WTC11 (cell line): ENCODE results near the gene DHDDS. TPM values are rescaled to one million over a fixed set of nuclear protein-coding genes. Genes with fewer than 3 reads are reported as not detected.

Experiments used
- ATF1 ChIP-seq: sonication (generic); formaldehyde crosslinking; IDR thresholded peaks from 2 replicates; pipeline ENCODE4 v1.8.1; 2023; ENCODE audit warnings: mild to moderate bottlenecking, moderate library complexity, missing genetic modification reagents
- E2F1 ChIP-seq: sonication (generic); formaldehyde crosslinking; IDR thresholded peaks from 2 replicates; pipeline ENCODE4 v1.8.0; 2022; ENCODE audit warnings: mild to moderate bottlenecking, missing genetic modification reagents
- FOXK1 ChIP-seq: sonication (generic); formaldehyde crosslinking; IDR thresholded peaks from 2 replicates; pipeline ENCODE4 v1.8.0; 2022; ENCODE audit warnings: mild to moderate bottlenecking, moderate library complexity, missing genetic modification reagents
- FOXP1 ChIP-seq: sonication (generic); formaldehyde crosslinking; IDR thresholded peaks from 2 replicates; pipeline ENCODE4 v1.8.0; 2022; ENCODE audit warnings: missing genetic modification reagents, mild to moderate bottlenecking, moderate library complexity, borderline replicate concordance
- GABPB1 ChIP-seq: sonication (generic); formaldehyde crosslinking; IDR thresholded peaks from 2 replicates; pipeline ENCODE4 v1.8.1; 2023; ENCODE audit warnings: mild to moderate bottlenecking, missing genetic modification reagents
- HMGA2 ChIP-seq: fragments of 250-450 bp; sonication (Bioruptor Pico); IDR thresholded peaks from 2 replicates; pipeline ENCODE4 v1.4.0; 2021; ENCODE audit warnings: mild to moderate bottlenecking, moderate library complexity
- NR2C2 ChIP-seq: sonication (generic); formaldehyde crosslinking; IDR thresholded peaks from 2 replicates; pipeline ENCODE4 v1.8.0; 2022; ENCODE audit warnings: mild to moderate bottlenecking, missing genetic modification reagents
- PRDM15 ChIP-seq: sonication (generic); formaldehyde crosslinking; IDR thresholded peaks from 2 replicates; pipeline ENCODE4 v1.8.0; 2022; ENCODE audit warnings: missing genetic modification reagents
- PREB ChIP-seq: sonication (generic); formaldehyde crosslinking; IDR thresholded peaks from 2 replicates; pipeline ENCODE4 v1.8.1; 2022; ENCODE audit warnings: mild to moderate bottlenecking, missing genetic modification reagents, moderate library complexity, borderline replicate concordance
- RELA ChIP-seq: sonication (generic); formaldehyde crosslinking; IDR thresholded peaks from 2 replicates; pipeline ENCODE4 v1.8.1; 2022; ENCODE audit warnings: missing genetic modification reagents, mild to moderate bottlenecking, borderline replicate concordance
- SMAD4 ChIP-seq: sonication (generic); formaldehyde crosslinking; IDR thresholded peaks from 2 replicates; pipeline ENCODE4 v1.8.0; 2022; ENCODE audit warnings: mild to moderate bottlenecking, missing genetic modification reagents
- SOX15 ChIP-seq: fragments of 250-450 bp; sonication (Bioruptor Pico); IDR thresholded peaks from 2 replicates; pipeline ENCODE4 v1.9.0; 2021; ENCODE audit warnings: mild to moderate bottlenecking
- STAT6 ChIP-seq: sonication (generic); formaldehyde crosslinking; conservative IDR thresholded peaks from 2 replicates; pipeline ENCODE4 v1.8.1; 2023; ENCODE audit warnings: mild to moderate bottlenecking, low read depth, missing genetic modification reagents, moderate library complexity
- ZNF263 ChIP-seq: sonication (generic); formaldehyde crosslinking; IDR thresholded peaks from 2 replicates; pipeline ENCODE4 v1.8.1; 2022; ENCODE audit warnings: low read depth, mild to moderate bottlenecking, moderate library complexity, missing genetic modification reagents
- ZNF396 ChIP-seq: fragments of 250-450 bp; sonication (Bioruptor Pico); IDR thresholded peaks from 2 replicates; pipeline ENCODE4 v1.8.0; 2021; ENCODE audit warnings: mild to moderate bottlenecking, moderate library complexity, borderline replicate concordance
- ZNF423 ChIP-seq: fragments of 250-450 bp; sonication (Bioruptor Pico); IDR thresholded peaks from 2 replicates; pipeline ENCODE4 v2.1.2; 2022; ENCODE audit warnings: mild to moderate bottlenecking, moderate library complexity
- total RNA-seq: library from RNA; stranded (reverse); gene quantifications from 3 replicates; pipeline ENCODE4 v1.2.3, GENCODE V29; 2021
- TF ChIP-seq, protein P1 (sequence below): fragments of 250-450 bp; sonication (Bioruptor Pico); IDR thresholded peaks from 2 replicates; pipeline ENCODE4 v1.9.0; 2021; ENCODE audit warnings: moderate library complexity, mild to moderate bottlenecking, inconsistent platforms, borderline replicate concordance
- TF ChIP-seq, protein P2 (sequence below): sonication (generic); formaldehyde crosslinking; IDR thresholded peaks from 2 replicates; pipeline ENCODE4 v1.8.1; 2022; ENCODE audit warnings: mild to moderate bottlenecking, moderate library complexity, missing genetic modification reagents
- TF ChIP-seq, protein P3 (sequence below): sonication (generic); formaldehyde crosslinking; IDR thresholded peaks from 2 replicates; pipeline ENCODE4 v1.8.0; 2022; ENCODE audit warnings: mild to moderate bottlenecking, missing genetic modification reagents
- TF ChIP-seq, protein P4 (sequence below): sonication (generic); formaldehyde crosslinking; IDR thresholded peaks from 2 replicates; pipeline ENCODE4 v1.8.0; 2023; ENCODE audit warnings: missing genetic modification reagents, mild to moderate bottlenecking, borderline replicate concordance
- TF ChIP-seq, protein P5 (sequence below): sonication (generic); formaldehyde crosslinking; IDR thresholded peaks from 2 replicates; pipeline ENCODE4 v1.8.1; 2023; ENCODE audit warnings: mild to moderate bottlenecking, missing genetic modification reagents

The DHDDS gene
- total RNA-seq, 1 experiment from 2014 or later = 55.4 TPM

DNA sequence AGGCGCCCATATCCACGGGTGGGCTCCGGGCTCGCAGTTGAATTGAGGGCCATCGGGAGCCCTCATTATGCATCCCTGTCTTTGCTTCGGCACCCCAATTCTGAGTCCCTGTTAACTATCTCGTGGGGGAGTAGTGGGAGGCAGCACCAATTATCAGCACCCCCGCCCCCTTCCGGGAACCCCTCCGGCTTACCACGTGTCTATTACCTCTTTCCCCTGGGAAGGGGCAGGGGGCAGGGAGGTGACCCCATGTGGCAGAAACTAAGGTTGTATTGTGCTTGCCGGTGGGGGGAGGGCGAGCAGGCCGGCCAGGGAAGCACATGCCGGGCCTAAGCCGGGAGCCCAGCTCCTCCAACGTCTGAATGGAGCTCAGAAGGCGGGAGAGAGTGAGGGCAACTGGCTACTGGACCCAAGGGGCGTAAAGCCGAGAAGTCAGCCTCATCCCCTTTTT lies 20.5 kb upstream of the DHDDS start (continued):
- TF ChIP-seq STAT6 (CRISPR knock-in tag) (no peak), PRDM15 (CRISPR knock-in tag) (no peak), GABPB1 (CRISPR knock-in tag) (no peak), ZNF263 (CRISPR knock-in tag) (no peak), E2F1 (CRISPR knock-in tag) (no peak), FOXK1 (peak; percentile 81), SOX15 (no peak), HMGA2 (CRISPR knock-in tag) (no peak), ZNF396 (CRISPR knock-in tag) (no peak), NR2C2 (CRISPR knock-in tag) (no peak), ZNF423 (CRISPR knock-in tag) (no peak), RELA (no peak), ATF1 (CRISPR knock-in tag) (no peak), SMAD4 (CRISPR knock-in tag) (0 out of 2 replicates have a peak, but pooled peaks have one; percentile 8), PREB (CRISPR knock-in tag) (no peak), FOXP1 (CRISPR knock-in tag) (no peak)
- TF ChIP-seq, protein P1, sequence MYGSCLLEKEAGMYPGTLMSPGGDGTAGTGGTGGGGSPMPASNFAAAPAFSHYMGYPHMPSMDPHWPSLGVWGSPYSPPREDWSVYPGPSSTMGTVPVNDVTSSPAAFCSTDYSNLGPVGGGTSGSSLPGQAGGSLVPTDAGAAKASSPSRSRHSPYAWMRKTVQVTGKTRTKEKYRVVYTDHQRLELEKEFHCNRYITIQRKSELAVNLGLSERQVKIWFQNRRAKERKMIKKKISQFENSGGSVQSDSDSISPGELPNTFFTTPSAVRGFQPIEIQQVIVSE (CRISPR knock-in tag) = no peak
- TF ChIP-seq, protein P2, sequence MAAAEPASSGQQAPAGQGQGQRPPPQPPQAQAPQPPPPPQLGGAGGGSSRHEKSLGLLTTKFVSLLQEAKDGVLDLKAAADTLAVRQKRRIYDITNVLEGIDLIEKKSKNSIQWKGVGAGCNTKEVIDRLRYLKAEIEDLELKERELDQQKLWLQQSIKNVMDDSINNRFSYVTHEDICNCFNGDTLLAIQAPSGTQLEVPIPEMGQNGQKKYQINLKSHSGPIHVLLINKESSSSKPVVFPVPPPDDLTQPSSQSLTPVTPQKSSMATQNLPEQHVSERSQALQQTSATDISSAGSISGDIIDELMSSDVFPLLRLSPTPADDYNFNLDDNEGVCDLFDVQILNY = 0 out of 2 replicates have a peak, but pooled peaks have one; percentile 24
- TF ChIP-seq, protein P3, sequence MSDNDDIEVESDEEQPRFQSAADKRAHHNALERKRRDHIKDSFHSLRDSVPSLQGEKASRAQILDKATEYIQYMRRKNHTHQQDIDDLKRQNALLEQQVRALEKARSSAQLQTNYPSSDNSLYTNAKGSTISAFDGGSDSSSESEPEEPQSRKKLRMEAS (CRISPR knock-in tag) = peak; percentile 89
- TF ChIP-seq, protein P4, sequence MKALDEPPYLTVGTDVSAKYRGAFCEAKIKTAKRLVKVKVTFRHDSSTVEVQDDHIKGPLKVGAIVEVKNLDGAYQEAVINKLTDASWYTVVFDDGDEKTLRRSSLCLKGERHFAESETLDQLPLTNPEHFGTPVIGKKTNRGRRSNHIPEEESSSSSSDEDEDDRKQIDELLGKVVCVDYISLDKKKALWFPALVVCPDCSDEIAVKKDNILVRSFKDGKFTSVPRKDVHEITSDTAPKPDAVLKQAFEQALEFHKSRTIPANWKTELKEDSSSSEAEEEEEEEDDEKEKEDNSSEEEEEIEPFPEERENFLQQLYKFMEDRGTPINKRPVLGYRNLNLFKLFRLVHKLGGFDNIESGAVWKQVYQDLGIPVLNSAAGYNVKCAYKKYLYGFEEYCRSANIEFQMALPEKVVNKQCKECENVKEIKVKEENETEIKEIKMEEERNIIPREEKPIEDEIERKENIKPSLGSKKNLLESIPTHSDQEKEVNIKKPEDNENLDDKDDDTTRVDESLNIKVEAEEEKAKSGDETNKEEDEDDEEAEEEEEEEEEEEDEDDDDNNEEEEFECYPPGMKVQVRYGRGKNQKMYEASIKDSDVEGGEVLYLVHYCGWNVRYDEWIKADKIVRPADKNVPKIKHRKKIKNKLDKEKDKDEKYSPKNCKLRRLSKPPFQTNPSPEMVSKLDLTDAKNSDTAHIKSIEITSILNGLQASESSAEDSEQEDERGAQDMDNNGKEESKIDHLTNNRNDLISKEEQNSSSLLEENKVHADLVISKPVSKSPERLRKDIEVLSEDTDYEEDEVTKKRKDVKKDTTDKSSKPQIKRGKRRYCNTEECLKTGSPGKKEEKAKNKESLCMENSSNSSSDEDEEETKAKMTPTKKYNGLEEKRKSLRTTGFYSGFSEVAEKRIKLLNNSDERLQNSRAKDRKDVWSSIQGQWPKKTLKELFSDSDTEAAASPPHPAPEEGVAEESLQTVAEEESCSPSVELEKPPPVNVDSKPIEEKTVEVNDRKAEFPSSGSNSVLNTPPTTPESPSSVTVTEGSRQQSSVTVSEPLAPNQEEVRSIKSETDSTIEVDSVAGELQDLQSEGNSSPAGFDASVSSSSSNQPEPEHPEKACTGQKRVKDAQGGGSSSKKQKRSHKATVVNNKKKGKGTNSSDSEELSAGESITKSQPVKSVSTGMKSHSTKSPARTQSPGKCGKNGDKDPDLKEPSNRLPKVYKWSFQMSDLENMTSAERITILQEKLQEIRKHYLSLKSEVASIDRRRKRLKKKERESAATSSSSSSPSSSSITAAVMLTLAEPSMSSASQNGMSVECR (CRISPR knock-in tag) = peak; percentile 60; the same call in 1 of the 2 replicates
- TF ChIP-seq, protein P5, sequence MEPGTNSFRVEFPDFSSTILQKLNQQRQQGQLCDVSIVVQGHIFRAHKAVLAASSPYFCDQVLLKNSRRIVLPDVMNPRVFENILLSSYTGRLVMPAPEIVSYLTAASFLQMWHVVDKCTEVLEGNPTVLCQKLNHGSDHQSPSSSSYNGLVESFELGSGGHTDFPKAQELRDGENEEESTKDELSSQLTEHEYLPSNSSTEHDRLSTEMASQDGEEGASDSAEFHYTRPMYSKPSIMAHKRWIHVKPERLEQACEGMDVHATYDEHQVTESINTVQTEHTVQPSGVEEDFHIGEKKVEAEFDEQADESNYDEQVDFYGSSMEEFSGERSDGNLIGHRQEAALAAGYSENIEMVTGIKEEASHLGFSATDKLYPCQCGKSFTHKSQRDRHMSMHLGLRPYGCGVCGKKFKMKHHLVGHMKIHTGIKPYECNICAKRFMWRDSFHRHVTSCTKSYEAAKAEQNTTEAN (CRISPR knock-in tag) = 0 out of 2 replicates have a peak, but pooled peaks have one; percentile 58
